SK-N-SH (cell line): Measurements from ENCODE around the gene CDCA8. TPM values are rescaled to one million over a fixed set of nuclear protein-coding genes. Genes with fewer than 3 reads are reported as not detected.

Experiments
- CTCF ChIA-PET: fragments of 300-600, 350-600 bp; formaldehyde crosslinking; extraction: SDS; loops from one replicate; lab custom pipeline; 2021; lab: Yijun Ruan, JAX
- POLR2A ChIA-PET: fragments of 350-600 bp; sonication (Branson Sonifier 250); formaldehyde crosslinking; extraction: SDS; loops from one replicate; lab custom pipeline; 2020; ENCODE audit warnings: antibody characterized with exemption, inconsistent platforms; lab: Yijun Ruan, JAX
- DNase-seq: peaks from one replicate; pipeline ENCODE4 v3.0.0; 2012
- H2AFZ ChIP-seq: fragments of 200-600 bp; sonication (generic); 2 replicates; pipeline ENCODE4 v1.8.1; 2016; ENCODE audit warnings: antibody characterized with exemption, mild to moderate bottlenecking, low read depth
- H3F3A ChIP-seq: fragments of 200-600 bp; sonication (generic); replicated peaks from 2 replicates; pipeline ENCODE3; 2016; ENCODE audit warnings: antibody characterized with exemption, mild to moderate bottlenecking; ENCODE audit not compliant: insufficient read depth
- H3K27ac ChIP-seq, 2 experiments: fragments of 200-500 bp in 1 of 2; fragments of 200-600 bp in 1 of 2; sonication (Bioruptor generic) in 1 of 2; sonication (generic), shearing (Covaris generic) in 1 of 2; 2 replicates each; pipeline versions ENCODE4 v1.5.1 to v1.6.1; 2014 to 2016; ENCODE audit warnings: low read depth in 2 of 2, inconsistent platforms in 1 of 2, low read length in 1 of 2, mild to moderate bottlenecking in 1 of 2, mixed read lengths in 1 of 2
- H3K27me3 ChIP-seq: fragments of 200-600 bp; sonication (generic), shearing (Covaris generic); 2 replicates; pipeline ENCODE4 v1.6.1; 2016; ENCODE audit warnings: mixed run types; ENCODE audit not compliant: insufficient read depth
- H3K36me3 ChIP-seq, 2 experiments: fragments of 200-500 bp in 1 of 2; fragments of 200-600 bp in 1 of 2; sonication (Bioruptor generic) in 1 of 2; sonication (generic) in 1 of 2; replicated peaks in 1 of 2; 2 replicates each; pipeline versions ENCODE3 to v1.5.1; 2014 to 2016; ENCODE audit warnings: low read length in 1 of 2, mild to moderate bottlenecking in 1 of 2; ENCODE audit not compliant: insufficient read depth in 2 of 2, control insufficient read depth in 1 of 2
- H3K4me1 ChIP-seq, 2 experiments: fragments of 200-500 bp in 1 of 2; fragments of 200-600 bp in 1 of 2; sonication (Bioruptor generic) in 1 of 2; sonication (generic), shearing (Covaris generic) in 1 of 2; 2 replicates each; pipeline versions ENCODE4 v1.5.1 to v1.6.1; 2014 to 2016; ENCODE audit warnings: low read depth in 1 of 2, low read length in 1 of 2, mixed run types in 1 of 2; ENCODE audit not compliant: insufficient read depth in 2 of 2, control insufficient read depth in 1 of 2
- H3K4me2 ChIP-seq: fragments of 200-600 bp; sonication (generic), shearing (Covaris generic); 2 replicates; pipeline ENCODE4 v1.6.1; 2017; ENCODE audit warnings: mixed run types
- H3K4me3 ChIP-seq, 2 experiments: fragments of 200-500 bp in 1 of 2; fragments of 200-600 bp in 1 of 2; sonication (Bioruptor generic) in 1 of 2; sonication (generic), shearing (Covaris generic) in 1 of 2; 2 replicates each; pipeline versions ENCODE4 v1.5.1 to v1.8.1; 2014 to 2016; ENCODE audit warnings: low read depth in 2 of 2, inconsistent platforms in 1 of 2, low read length in 1 of 2, mild to moderate bottlenecking in 1 of 2, mixed read lengths in 1 of 2, moderate library complexity in 1 of 2
- H3K79me2 ChIP-seq: fragments of 200-600 bp; sonication (generic); 2 replicates; pipeline ENCODE4 v1.8.1; 2017; ENCODE audit warnings: mild to moderate bottlenecking; ENCODE audit not compliant: insufficient read depth
- H3K9ac ChIP-seq: fragments of 200-600 bp; sonication (generic); 2 replicates; pipeline ENCODE4 v1.6.1; 2017; ENCODE audit warnings: mixed run types
- H3K9me2 ChIP-seq: fragments of 200-600 bp; sonication (generic); 2 replicates; pipeline ENCODE4 v1.6.1; 2017; ENCODE audit warnings: mixed run types
- H3K9me3 ChIP-seq: fragments of 200-600 bp; sonication (generic); 2 replicates; pipeline ENCODE4 v1.6.1; 2017; ENCODE audit warnings: mixed run types, mild to moderate bottlenecking, moderate library complexity
- H4K20me1 ChIP-seq: fragments of 200-600 bp; sonication (generic); 2 replicates; pipeline ENCODE4 v1.6.1; 2017; ENCODE audit warnings: mild to moderate bottlenecking, mixed run types; ENCODE audit not compliant: insufficient read depth
- CHD2 ChIP-seq: fragments of 150-350 bp; IDR thresholded peaks from 2 replicates; pipeline ENCODE4 v1.6.1; 2018; ENCODE audit warnings: low read length; ENCODE audit not compliant: partially characterized antibody
- ELF1 ChIP-seq: IDR thresholded peaks from 2 replicates; pipeline ENCODE4 v1.4.0; 2012
- EP300 ChIP-seq, 2 experiments: IDR thresholded peaks; 2 replicates each; pipeline versions ENCODE4 v1.4.0 to v1.6.1; 2012; ENCODE audit warnings: borderline replicate concordance in 1 of 2, low read depth in 1 of 2, low read length in 1 of 2
- EZH2phosphoT487 ChIP-seq: fragments of 200-600 bp; sonication (generic); IDR thresholded peaks from 2 replicates; pipeline ENCODE4 v1.6.1; 2017; ENCODE audit warnings: low read depth, mixed run types, mild to moderate bottlenecking, antibody characterized with exemption, moderate library complexity, borderline replicate concordance
- FOSL2 ChIP-seq: IDR thresholded peaks from 2 replicates; pipeline ENCODE4 v1.4.0; 2012; ENCODE audit warnings: low read depth, mild to moderate bottlenecking, moderate library complexity, borderline replicate concordance
- FOXJ3 ChIP-seq: sonication (generic); formaldehyde crosslinking; IDR thresholded peaks from 2 replicates; pipeline ENCODE4 v1.5.1; 2020; ENCODE audit warnings: mild to moderate bottlenecking, missing genetic modification reagents
- MEF2A ChIP-seq: IDR thresholded peaks from 2 replicates; pipeline ENCODE4 v1.4.0; 2012; ENCODE audit warnings: low read depth, borderline replicate concordance
- NFIC ChIP-seq: IDR thresholded peaks from 2 replicates; pipeline ENCODE4 v1.4.0; 2012; ENCODE audit warnings: borderline replicate concordance
- NRF1 ChIP-seq: IDR thresholded peaks from 2 replicates; pipeline ENCODE4 v1.6.1; 2012; ENCODE audit warnings: low read depth, mild to moderate bottlenecking, low read length
- POLR2AphosphoS5 ChIP-seq: IDR thresholded peaks from 2 replicates; pipeline ENCODE4 v1.6.1; 2012; ENCODE audit warnings: low read depth, low read length
- RXRA ChIP-seq: IDR thresholded peaks from 2 replicates; pipeline ENCODE4 v1.4.0; 2012; ENCODE audit warnings: low read depth, mild to moderate bottlenecking, borderline replicate concordance
- SIN3A ChIP-seq: IDR thresholded peaks from 2 replicates; pipeline ENCODE4 v1.6.1; 2012; ENCODE audit warnings: low read depth, mild to moderate bottlenecking, low read length, moderate library complexity, borderline replicate concordance
- SMC3 ChIP-seq: IDR thresholded peaks from 2 replicates; pipeline ENCODE4 v1.6.1; 2012; ENCODE audit warnings: low read depth, low read length, improper control_type of control experiment
- TAF1 ChIP-seq: IDR thresholded peaks from 2 replicates; pipeline ENCODE4 v1.6.1; 2012; ENCODE audit warnings: low read depth, mild to moderate bottlenecking, low read length, moderate library complexity, borderline replicate concordance
- WGBS: methylation state at CpG from one replicate; pipeline ENCODE4 v1.1.6; 2017; ENCODE audit warnings: low lambda C conversion rate; 5-methylcytosine and 5-hydroxymethylcytosine counted together
- polyA plus RNA-seq, 3 experiments: library from polyadenylated mRNA; depleted of rRNA; stranded (reverse); fragments of >200 nt; gene quantifications; 2 replicates each; pipeline ENCODE4 v1.2.3, GENCODE V29; 2012
- TF ChIP-seq, protein P1 (sequence below): fragments of 150-350 bp; IDR thresholded peaks from 2 replicates; pipeline ENCODE4 v1.6.1; 2017; ENCODE audit warnings: antibody characterized with exemption, low read length, low read depth, borderline replicate concordance
- TF ChIP-seq, protein P2 (sequence below): IDR thresholded peaks from 2 replicates; pipeline ENCODE4 v1.4.0; 2012; ENCODE audit warnings: low read depth, borderline replicate concordance
- TF ChIP-seq, protein P3 (sequence below): IDR thresholded peaks from 2 replicates; pipeline ENCODE4 v1.6.1; 2012; ENCODE audit warnings: mild to moderate bottlenecking, low read depth, low read length, moderate library complexity
- TF ChIP-seq, protein P4 (sequence below): IDR thresholded peaks from 2 replicates; pipeline ENCODE4; 2012
- TF ChIP-seq, protein P5 (sequence below): fragments of 200-600 bp; sonication (generic); IDR thresholded peaks from 2 replicates; pipeline ENCODE4 v1.6.1; 2017; ENCODE audit warnings: antibody characterized with exemption, mild to moderate bottlenecking, moderate library complexity

CDCA8 gene
- polyA plus RNA-seq, 1 of the 3 experiments (the other 2 are of a cell fraction), result 22.9 TPM

DNA sequence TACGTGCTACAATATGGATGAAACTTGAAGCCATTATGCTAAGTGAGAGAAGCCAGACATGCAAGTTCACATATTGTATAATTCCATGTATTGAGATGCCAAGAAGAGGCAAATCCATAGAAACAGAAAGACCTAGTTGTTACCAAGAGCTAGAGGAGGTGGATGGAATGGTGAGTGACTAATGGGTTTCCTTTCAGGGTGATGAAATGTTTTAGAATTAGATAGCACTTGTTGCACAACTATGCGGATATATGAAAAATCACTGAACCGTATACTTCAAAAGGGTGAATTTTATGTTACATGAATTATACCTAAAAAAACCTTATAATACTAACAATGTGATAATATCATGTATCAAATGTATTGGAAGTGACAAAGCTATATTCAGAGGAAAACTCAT lies 54.5 kb downstream of the CDCA8 start:
- TF ChIP-seq TAF1, result no peak
- TF ChIP-seq, protein P1, sequence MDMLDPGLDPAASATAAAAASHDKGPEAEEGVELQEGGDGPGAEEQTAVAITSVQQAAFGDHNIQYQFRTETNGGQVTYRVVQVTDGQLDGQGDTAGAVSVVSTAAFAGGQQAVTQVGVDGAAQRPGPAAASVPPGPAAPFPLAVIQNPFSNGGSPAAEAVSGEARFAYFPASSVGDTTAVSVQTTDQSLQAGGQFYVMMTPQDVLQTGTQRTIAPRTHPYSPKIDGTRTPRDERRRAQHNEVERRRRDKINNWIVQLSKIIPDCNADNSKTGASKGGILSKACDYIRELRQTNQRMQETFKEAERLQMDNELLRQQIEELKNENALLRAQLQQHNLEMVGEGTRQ, result no peak
- no peak for TF ChIP-seq FOSL2
- Histone ChIP-seq H3K4me3 (no peak overlapping the region), H4K20me1 (no peaks in the 10 kb centered on the region), H3K79me2 (no peaks in the 10 kb centered on the region), H3K9ac (no peak overlapping the region), H3K4me2 (no peak overlapping the region), H3K27me3 (peaks cover 5% of the 10 kb centered on the region), H3K36me3 (no peaks in the 10 kb centered on the region), H3K9me2 (no peaks in the 10 kb centered on the region), H3K27ac (no peak overlapping the region), H3K4me1 (no peaks in the 10 kb centered on the region), H2AFZ (no peak overlapping the region), H3F3A (no peaks in the 10 kb centered on the region), H3K9me3 (no peaks in the 10 kb centered on the region)
- WGBS, result 68% methylated on average over 3 of the region's 3 CpGs
- POLR2A ChIA-PET, result no interaction called here
- no peak for DNase-seq
- CTCF ChIA-PET, result interaction anchor here (1.1 to 1.6 kb wide), 2 partner anchors 13 to 32 kb away, joined by 5 to 6 read pairs; no protein-coding TSS in a partner anchor

DNA sequence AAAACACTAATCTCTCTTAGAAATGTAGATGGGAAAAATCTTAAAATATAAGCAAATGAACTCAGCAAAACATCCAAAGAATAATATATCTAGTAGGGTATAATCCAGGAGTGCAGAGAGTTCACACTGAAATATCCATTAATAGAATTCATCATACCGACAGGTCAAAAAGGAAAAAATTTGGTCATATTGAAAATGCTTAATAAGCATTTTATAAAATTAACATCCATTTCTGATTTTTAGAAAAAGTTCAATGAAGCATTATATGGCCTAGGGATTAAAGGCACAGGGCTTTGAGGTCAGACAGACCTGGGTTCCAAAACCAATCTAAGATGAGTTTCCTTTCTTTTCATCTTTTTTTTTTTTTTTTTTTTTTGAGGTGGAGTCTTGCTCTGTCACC lies 56.2 kb downstream of the CDCA8 start:
- DNase-seq, result no peak
- Histone ChIP-seq H3K79me2 (no peaks in the 10 kb centered on the region), H3K27me3 (peaks cover 11% of the 10 kb centered on the region), H3K9ac (no peak overlapping the region), H3K4me3 (no peak overlapping the region), H3K9me2 (no peaks in the 10 kb centered on the region), H3F3A (no peaks in the 10 kb centered on the region), H3K9me3 (no peaks in the 10 kb centered on the region), H3K4me2 (no peak overlapping the region), H2AFZ (no peak overlapping the region), H3K27ac (no peak overlapping the region), H3K36me3 (no peaks in the 10 kb centered on the region), H4K20me1 (no peaks in the 10 kb centered on the region), H3K4me1 (no peaks in the 10 kb centered on the region; a peak in 1 of 4 replicates)
- WGBS, result 88% methylated on average over 1 of the region's 1 CpG
- POLR2A ChIA-PET, result no interaction called here
- no peak for TF ChIP-seq RXRA
- no peak for TF ChIP-seq SIN3A
- no peak for TF ChIP-seq SMC3
- no peak for TF ChIP-seq CHD2
- TF ChIP-seq, protein P2, sequence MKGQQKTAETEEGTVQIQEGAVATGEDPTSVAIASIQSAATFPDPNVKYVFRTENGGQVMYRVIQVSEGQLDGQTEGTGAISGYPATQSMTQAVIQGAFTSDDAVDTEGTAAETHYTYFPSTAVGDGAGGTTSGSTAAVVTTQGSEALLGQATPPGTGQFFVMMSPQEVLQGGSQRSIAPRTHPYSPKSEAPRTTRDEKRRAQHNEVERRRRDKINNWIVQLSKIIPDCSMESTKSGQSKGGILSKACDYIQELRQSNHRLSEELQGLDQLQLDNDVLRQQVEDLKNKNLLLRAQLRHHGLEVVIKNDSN, result no peak
- no peak for TF ChIP-seq NFIC
- TF ChIP-seq TAF1, result no peak
- TF ChIP-seq, protein P3, sequence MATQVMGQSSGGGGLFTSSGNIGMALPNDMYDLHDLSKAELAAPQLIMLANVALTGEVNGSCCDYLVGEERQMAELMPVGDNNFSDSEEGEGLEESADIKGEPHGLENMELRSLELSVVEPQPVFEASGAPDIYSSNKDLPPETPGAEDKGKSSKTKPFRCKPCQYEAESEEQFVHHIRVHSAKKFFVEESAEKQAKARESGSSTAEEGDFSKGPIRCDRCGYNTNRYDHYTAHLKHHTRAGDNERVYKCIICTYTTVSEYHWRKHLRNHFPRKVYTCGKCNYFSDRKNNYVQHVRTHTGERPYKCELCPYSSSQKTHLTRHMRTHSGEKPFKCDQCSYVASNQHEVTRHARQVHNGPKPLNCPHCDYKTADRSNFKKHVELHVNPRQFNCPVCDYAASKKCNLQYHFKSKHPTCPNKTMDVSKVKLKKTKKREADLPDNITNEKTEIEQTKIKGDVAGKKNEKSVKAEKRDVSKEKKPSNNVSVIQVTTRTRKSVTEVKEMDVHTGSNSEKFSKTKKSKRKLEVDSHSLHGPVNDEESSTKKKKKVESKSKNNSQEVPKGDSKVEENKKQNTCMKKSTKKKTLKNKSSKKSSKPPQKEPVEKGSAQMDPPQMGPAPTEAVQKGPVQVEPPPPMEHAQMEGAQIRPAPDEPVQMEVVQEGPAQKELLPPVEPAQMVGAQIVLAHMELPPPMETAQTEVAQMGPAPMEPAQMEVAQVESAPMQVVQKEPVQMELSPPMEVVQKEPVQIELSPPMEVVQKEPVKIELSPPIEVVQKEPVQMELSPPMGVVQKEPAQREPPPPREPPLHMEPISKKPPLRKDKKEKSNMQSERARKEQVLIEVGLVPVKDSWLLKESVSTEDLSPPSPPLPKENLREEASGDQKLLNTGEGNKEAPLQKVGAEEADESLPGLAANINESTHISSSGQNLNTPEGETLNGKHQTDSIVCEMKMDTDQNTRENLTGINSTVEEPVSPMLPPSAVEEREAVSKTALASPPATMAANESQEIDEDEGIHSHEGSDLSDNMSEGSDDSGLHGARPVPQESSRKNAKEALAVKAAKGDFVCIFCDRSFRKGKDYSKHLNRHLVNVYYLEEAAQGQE, result no peak
- no peak for TF ChIP-seq MEF2A
- TF ChIP-seq POLR2AphosphoS5, result no peak
- TF ChIP-seq, protein P4, sequence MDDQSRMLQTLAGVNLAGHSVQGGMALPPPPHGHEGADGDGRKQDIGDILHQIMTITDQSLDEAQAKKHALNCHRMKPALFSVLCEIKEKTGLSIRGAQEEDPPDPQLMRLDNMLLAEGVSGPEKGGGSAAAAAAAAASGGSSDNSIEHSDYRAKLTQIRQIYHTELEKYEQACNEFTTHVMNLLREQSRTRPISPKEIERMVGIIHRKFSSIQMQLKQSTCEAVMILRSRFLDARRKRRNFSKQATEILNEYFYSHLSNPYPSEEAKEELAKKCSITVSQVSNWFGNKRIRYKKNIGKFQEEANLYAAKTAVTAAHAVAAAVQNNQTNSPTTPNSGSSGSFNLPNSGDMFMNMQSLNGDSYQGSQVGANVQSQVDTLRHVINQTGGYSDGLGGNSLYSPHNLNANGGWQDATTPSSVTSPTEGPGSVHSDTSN, result no peak
- TF ChIP-seq EP300 (IDR thresholded peaks at IDR 0.05; ENCODE audit: borderline replicate concordance in 1 of 2, low read depth in 1 of 2, low read length in 1 of 2), result no peak
- no peak for TF ChIP-seq FOXJ3
- no peak for TF ChIP-seq ELF1
- TF ChIP-seq NRF1, result no peak
- TF ChIP-seq, protein P5, sequence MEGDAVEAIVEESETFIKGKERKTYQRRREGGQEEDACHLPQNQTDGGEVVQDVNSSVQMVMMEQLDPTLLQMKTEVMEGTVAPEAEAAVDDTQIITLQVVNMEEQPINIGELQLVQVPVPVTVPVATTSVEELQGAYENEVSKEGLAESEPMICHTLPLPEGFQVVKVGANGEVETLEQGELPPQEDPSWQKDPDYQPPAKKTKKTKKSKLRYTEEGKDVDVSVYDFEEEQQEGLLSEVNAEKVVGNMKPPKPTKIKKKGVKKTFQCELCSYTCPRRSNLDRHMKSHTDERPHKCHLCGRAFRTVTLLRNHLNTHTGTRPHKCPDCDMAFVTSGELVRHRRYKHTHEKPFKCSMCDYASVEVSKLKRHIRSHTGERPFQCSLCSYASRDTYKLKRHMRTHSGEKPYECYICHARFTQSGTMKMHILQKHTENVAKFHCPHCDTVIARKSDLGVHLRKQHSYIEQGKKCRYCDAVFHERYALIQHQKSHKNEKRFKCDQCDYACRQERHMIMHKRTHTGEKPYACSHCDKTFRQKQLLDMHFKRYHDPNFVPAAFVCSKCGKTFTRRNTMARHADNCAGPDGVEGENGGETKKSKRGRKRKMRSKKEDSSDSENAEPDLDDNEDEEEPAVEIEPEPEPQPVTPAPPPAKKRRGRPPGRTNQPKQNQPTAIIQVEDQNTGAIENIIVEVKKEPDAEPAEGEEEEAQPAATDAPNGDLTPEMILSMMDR, result no peak
- TF ChIP-seq EZH2phosphoT487, result no peak
- CTCF ChIA-PET, result no interaction called here
